GM23338 (cell line): Measurements from ENCODE around the gene RAB21. TPM values are rescaled to one million over a fixed set of nuclear protein-coding genes. Genes with fewer than 3 reads are reported as not detected.

Experiments
- ATAC-seq: fragments of 200-7000 bp; cut with Tn5 transposase; 3 replicates; pipeline ENCODE4 v1.9.1; 2020
- DNase-seq: peaks from one replicate; pipeline ENCODE4 v3.0.0-alpha.2; 2015; ENCODE audit warnings: low spot score
- H2AFZ ChIP-seq: fragments of 200-600 bp; sonication (generic); 2 replicates; pipeline ENCODE4 v1.8.0; 2016; ENCODE audit warnings: antibody characterized with exemption, mild to moderate bottlenecking, moderate library complexity
- H3F3A ChIP-seq: fragments of 200-600 bp; sonication (generic); replicated peaks from 2 replicates; pipeline ENCODE4 v1.8.0; 2017; ENCODE audit warnings: antibody characterized with exemption, mixed run types, low read depth
- H3K27ac ChIP-seq: fragments of 200-600 bp; sonication (generic); 2 replicates; pipeline ENCODE4 v1.6.1; 2016; ENCODE audit warnings: low read depth
- H3K27me3 ChIP-seq: fragments of 200-600 bp; sonication (generic); 2 replicates; pipeline ENCODE4 v1.8.0; 2016; ENCODE audit warnings: mild to moderate bottlenecking, mixed run types, moderate library complexity; ENCODE audit not compliant: insufficient read depth
- H3K36me3 ChIP-seq: fragments of 200-600 bp; sonication (generic); 2 replicates; pipeline ENCODE4 v1.8.0; 2016; ENCODE audit warnings: mild to moderate bottlenecking; ENCODE audit not compliant: insufficient read depth
- H3K4me1 ChIP-seq: fragments of 200-600 bp; sonication (generic); 2 replicates; pipeline ENCODE4 v1.8.0; 2016; ENCODE audit warnings: mild to moderate bottlenecking, moderate library complexity; ENCODE audit not compliant: insufficient read depth
- H3K4me2 ChIP-seq: fragments of 200-600 bp; sonication (generic); 2 replicates; pipeline ENCODE4 v1.7.1; 2017; ENCODE audit warnings: mixed run types
- H3K4me3 ChIP-seq: fragments of 200-600 bp; sonication (generic); 2 replicates; pipeline ENCODE4 v1.6.1; 2016; ENCODE audit warnings: mixed run types
- H3K79me2 ChIP-seq: fragments of 200-600 bp; sonication (generic); replicated peaks from 2 replicates; pipeline ENCODE4 v1.8.0; 2017; ENCODE audit warnings: mild to moderate bottlenecking; ENCODE audit not compliant: insufficient read depth
- H3K9me2 ChIP-seq: fragments of 200-600 bp; sonication (generic); 2 replicates; pipeline ENCODE4 v1.8.0; 2017; ENCODE audit not compliant: insufficient read depth
- H4K20me1 ChIP-seq: fragments of 200-600 bp; sonication (generic); replicated peaks from 2 replicates; pipeline ENCODE4 v1.8.0; 2017; ENCODE audit warnings: mild to moderate bottlenecking; ENCODE audit not compliant: insufficient read depth
- H3K27ac Mint-ChIP-seq: 2 replicates; pipeline ENCODE4 v1.8.0; 2020; ENCODE audit warnings: inconsistent platforms, mild to moderate bottlenecking, moderate library complexity, mixed read lengths
- H3K27me3 Mint-ChIP-seq: 3 replicates; pipeline ENCODE4 v1.8.0; 2022; ENCODE audit warnings: low read depth, mild to moderate bottlenecking, moderate library complexity, mixed read lengths, inconsistent platforms; ENCODE audit not compliant: insufficient read depth, poor library complexity
- H3K36me3 Mint-ChIP-seq: 3 replicates; pipeline ENCODE4 v1.8.0; 2021; ENCODE audit warnings: low read depth, mild to moderate bottlenecking, inconsistent platforms, moderate library complexity, mixed read lengths
- H3K4me1 Mint-ChIP-seq: 3 replicates; pipeline ENCODE4 v1.8.0; 2020; ENCODE audit warnings: mild to moderate bottlenecking, inconsistent platforms, mixed read lengths
- H3K4me3 Mint-ChIP-seq: 3 replicates; pipeline ENCODE4 v1.8.0; 2021; ENCODE audit warnings: moderate library complexity, mild to moderate bottlenecking, inconsistent platforms, mixed read lengths
- H3K9me3 Mint-ChIP-seq: 3 replicates; pipeline ENCODE4 v1.8.0; 2020; ENCODE audit warnings: moderate library complexity, mild to moderate bottlenecking, inconsistent platforms, mixed read lengths
- CREB1 ChIP-seq: fragments of 250-450 bp; sonication (Bioruptor Pico); IDR thresholded peaks from 2 replicates; pipeline ENCODE4 v1.5.0; 2020; ENCODE audit warnings: low read depth, mild to moderate bottlenecking, moderate library complexity
- CTCF ChIP-seq, 2 experiments: fragments of 200-600 bp in 1 of 2; sonication (generic) in 1 of 2; conservative IDR thresholded peaks; 2 replicates each; pipeline versions ENCODE4 v1.5.1 to v1.6.1; 2016 to 2017; ENCODE audit warnings: antibody characterized with exemption in 2 of 2, low read depth in 2 of 2, mild to moderate bottlenecking in 2 of 2, moderate library complexity in 1 of 2
- EZH2 ChIP-seq: fragments of 200-600 bp; sonication (generic); IDR thresholded peaks from one replicate; pipeline ENCODE4 v1.8.0; 2017; ENCODE audit warnings: antibody characterized with exemption, mild to moderate bottlenecking, low read depth; ENCODE audit not compliant: unreplicated experiment
- EZH2phosphoT487 ChIP-seq: fragments of 200-600 bp; sonication (generic); IDR thresholded peaks from one replicate; pipeline ENCODE4 v1.8.1; 2018; ENCODE audit warnings: antibody characterized with exemption; ENCODE audit not compliant: unreplicated experiment
- JUNB ChIP-seq: IDR thresholded peaks from one replicate; pipeline ENCODE4 v1.6.1; 2016; ENCODE audit warnings: antibody characterized with exemption; ENCODE audit not compliant: unreplicated experiment
- NANOG ChIP-seq: IDR thresholded peaks from 2 replicates; pipeline ENCODE4 v1.6.1; 2016; ENCODE audit warnings: antibody characterized with exemption, borderline replicate concordance
- POLR2AphosphoS5 ChIP-seq: IDR thresholded peaks from 2 replicates; pipeline ENCODE4 v1.6.1; 2016; ENCODE audit warnings: antibody characterized with exemption, low read depth
- STAT1 ChIP-seq: IDR thresholded peaks from one replicate; pipeline ENCODE4 v1.6.1; 2016; ENCODE audit warnings: antibody characterized with exemption; ENCODE audit not compliant: unreplicated experiment
- ZNF114 ChIP-seq: fragments of 250-450 bp; sonication (Bioruptor Pico); IDR thresholded peaks from 2 replicates; pipeline ENCODE4 v1.5.0; 2020; ENCODE audit warnings: mild to moderate bottlenecking, moderate library complexity
- ZNF331 ChIP-seq: fragments of 250-450 bp; sonication (Bioruptor Pico); IDR thresholded peaks from 2 replicates; pipeline ENCODE4 v1.5.0; 2020; ENCODE audit warnings: low read depth, mild to moderate bottlenecking, moderate library complexity
- polyA plus RNA-seq: library from polyadenylated mRNA; unstranded; fragments of >200 nt; fragmentation: Nextera tagmentation; extraction: Ambion mirVana; gene quantifications from 2 replicates; pipeline ENCODE4 v1.2.1, GENCODE V29; 2016
- total RNA-seq: library from RNA; depleted of rRNA; stranded (reverse); fragments of >200 nt; shearing (Covaris generic); gene quantifications from 2 replicates; pipeline ENCODE4 v1.2.3, GENCODE V29; 2014
- TF ChIP-seq, protein P1 (sequence below): IDR thresholded peaks from one replicate; pipeline ENCODE4 v1.6.1; 2018; ENCODE audit warnings: antibody characterized with exemption; ENCODE audit not compliant: unreplicated experiment
- TF ChIP-seq, protein P2 (sequence below): fragments of 250-450 bp; sonication (Bioruptor Pico); IDR thresholded peaks from 2 replicates; pipeline ENCODE4 v1.5.0; 2020; ENCODE audit warnings: mild to moderate bottlenecking, moderate library complexity
- TF ChIP-seq, protein P3 (sequence below): IDR thresholded peaks from 2 replicates; pipeline ENCODE4 v1.6.1; 2016; ENCODE audit warnings: antibody characterized with exemption

RAB21 gene
- total and polyA plus RNA-seq, 2 experiments from 2014 or later: 9.8 to 27.2 TPM

DNA sequence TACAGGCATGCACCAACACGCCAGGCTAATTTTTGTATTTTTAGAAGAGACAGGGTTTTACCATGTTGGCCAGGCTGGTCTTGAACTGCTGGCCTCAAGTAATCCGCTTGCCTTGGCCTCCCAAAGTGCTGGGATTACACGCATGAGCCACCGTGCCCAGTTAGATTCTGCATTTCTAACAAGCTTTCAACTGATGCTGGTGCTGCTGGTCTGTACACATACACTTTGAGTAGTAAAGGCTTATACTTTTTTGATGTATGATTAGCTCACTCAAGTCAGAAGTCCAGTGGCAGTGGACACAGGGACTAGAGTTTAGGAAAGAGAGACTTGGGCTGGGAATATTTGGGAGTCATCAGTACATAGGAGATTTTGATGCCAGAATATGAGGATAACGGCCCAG, 82.7 kb downstream of the RAB21 start:
- no peak overlapping the region for H2AFZ ChIP-seq
- peaks cover 5% of the 10 kb centered on the region for H3K27me3 Mint-ChIP-seq
- H3K4me1 Mint-ChIP-seq: peaks cover 10% of the 10 kb centered on the region
- no peak overlapping the region for H3K4me2 ChIP-seq
- H3K79me2 ChIP-seq: peaks cover 26% of the 10 kb centered on the region
- H3K4me1 ChIP-seq: peaks cover 10% of the 10 kb centered on the region; the same call in 1 of the 2 replicates
- H3K9me2 ChIP-seq: no peaks in the 10 kb centered on the region
- H3K4me3 ChIP-seq: no peak overlapping the region
- H3K27me3 ChIP-seq: no peaks in the 10 kb centered on the region
- TF ChIP-seq, protein P1, sequence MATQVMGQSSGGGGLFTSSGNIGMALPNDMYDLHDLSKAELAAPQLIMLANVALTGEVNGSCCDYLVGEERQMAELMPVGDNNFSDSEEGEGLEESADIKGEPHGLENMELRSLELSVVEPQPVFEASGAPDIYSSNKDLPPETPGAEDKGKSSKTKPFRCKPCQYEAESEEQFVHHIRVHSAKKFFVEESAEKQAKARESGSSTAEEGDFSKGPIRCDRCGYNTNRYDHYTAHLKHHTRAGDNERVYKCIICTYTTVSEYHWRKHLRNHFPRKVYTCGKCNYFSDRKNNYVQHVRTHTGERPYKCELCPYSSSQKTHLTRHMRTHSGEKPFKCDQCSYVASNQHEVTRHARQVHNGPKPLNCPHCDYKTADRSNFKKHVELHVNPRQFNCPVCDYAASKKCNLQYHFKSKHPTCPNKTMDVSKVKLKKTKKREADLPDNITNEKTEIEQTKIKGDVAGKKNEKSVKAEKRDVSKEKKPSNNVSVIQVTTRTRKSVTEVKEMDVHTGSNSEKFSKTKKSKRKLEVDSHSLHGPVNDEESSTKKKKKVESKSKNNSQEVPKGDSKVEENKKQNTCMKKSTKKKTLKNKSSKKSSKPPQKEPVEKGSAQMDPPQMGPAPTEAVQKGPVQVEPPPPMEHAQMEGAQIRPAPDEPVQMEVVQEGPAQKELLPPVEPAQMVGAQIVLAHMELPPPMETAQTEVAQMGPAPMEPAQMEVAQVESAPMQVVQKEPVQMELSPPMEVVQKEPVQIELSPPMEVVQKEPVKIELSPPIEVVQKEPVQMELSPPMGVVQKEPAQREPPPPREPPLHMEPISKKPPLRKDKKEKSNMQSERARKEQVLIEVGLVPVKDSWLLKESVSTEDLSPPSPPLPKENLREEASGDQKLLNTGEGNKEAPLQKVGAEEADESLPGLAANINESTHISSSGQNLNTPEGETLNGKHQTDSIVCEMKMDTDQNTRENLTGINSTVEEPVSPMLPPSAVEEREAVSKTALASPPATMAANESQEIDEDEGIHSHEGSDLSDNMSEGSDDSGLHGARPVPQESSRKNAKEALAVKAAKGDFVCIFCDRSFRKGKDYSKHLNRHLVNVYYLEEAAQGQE: no peak
- TF ChIP-seq, protein P2, sequence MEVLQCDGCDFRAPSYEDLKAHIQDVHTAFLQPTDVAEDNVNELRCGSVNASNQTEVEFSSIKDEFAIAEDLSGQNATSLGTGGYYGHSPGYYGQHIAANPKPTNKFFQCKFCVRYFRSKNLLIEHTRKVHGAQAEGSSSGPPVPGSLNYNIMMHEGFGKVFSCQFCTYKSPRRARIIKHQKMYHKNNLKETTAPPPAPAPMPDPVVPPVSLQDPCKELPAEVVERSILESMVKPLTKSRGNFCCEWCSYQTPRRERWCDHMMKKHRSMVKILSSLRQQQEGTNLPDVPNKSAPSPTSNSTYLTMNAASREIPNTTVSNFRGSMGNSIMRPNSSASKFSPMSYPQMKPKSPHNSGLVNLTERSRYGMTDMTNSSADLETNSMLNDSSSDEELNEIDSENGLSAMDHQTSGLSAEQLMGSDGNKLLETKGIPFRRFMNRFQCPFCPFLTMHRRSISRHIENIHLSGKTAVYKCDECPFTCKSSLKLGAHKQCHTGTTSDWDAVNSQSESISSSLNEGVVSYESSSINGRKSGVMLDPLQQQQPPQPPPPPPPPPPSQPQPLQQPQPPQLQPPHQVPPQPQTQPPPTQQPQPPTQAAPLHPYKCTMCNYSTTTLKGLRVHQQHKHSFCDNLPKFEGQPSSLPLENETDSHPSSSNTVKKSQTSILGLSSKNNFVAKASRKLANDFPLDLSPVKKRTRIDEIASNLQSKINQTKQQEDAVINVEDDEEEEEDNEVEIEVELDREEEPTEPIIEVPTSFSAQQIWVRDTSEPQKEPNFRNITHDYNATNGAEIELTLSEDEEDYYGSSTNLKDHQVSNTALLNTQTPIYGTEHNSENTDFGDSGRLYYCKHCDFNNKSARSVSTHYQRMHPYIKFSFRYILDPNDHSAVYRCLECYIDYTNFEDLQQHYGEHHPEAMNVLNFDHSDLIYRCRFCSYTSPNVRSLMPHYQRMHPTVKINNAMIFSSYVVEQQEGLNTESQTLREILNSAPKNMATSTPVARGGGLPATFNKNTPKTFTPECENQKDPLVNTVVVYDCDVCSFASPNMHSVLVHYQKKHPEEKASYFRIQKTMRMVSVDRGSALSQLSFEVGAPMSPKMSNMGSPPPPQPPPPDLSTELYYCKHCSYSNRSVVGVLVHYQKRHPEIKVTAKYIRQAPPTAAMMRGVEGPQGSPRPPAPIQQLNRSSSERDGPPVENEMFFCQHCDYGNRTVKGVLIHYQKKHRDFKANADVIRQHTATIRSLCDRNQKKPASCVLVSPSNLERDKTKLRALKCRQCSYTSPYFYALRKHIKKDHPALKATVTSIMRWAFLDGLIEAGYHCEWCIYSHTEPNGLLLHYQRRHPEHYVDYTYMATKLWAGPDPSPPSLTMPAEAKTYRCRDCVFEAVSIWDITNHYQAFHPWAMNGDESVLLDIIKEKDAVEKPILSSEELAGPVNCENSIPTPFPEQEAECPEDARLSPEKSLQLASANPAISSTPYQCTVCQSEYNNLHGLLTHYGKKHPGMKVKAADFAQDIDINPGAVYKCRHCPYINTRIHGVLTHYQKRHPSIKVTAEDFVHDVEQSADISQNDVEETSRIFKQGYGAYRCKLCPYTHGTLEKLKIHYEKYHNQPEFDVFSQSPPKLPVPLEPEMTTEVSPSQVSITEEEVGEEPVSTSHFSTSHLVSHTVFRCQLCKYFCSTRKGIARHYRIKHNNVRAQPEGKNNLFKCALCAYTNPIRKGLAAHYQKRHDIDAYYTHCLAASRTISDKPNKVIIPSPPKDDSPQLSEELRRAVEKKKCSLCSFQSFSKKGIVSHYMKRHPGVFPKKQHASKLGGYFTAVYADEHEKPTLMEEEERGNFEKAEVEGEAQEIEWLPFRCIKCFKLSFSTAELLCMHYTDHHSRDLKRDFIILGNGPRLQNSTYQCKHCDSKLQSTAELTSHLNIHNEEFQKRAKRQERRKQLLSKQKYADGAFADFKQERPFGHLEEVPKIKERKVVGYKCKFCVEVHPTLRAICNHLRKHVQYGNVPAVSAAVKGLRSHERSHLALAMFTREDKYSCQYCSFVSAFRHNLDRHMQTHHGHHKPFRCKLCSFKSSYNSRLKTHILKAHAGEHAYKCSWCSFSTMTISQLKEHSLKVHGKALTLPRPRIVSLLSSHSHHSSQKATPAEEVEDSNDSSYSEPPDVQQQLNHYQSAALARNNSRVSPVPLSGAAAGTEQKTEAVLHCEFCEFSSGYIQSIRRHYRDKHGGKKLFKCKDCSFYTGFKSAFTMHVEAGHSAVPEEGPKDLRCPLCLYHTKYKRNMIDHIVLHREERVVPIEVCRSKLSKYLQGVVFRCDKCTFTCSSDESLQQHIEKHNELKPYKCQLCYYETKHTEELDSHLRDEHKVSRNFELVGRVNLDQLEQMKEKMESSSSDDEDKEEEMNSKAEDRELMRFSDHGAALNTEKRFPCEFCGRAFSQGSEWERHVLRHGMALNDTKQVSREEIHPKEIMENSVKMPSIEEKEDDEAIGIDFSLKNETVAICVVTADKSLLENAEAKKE (CRISPR knock-in tag): no peak
- no peak for TF ChIP-seq CTCF (conservative IDR thresholded peaks at IDR 0.05; ENCODE audit: low read depth in 2 of 2)
- no peak for TF ChIP-seq EZH2
- no peak for TF ChIP-seq POLR2AphosphoS5
- no peak for TF ChIP-seq JUNB
- no peak for TF ChIP-seq EZH2phosphoT487
- TF ChIP-seq CREB1 (CRISPR knock-in tag): no peak
- no peak for TF ChIP-seq STAT1
- TF ChIP-seq, protein P3, sequence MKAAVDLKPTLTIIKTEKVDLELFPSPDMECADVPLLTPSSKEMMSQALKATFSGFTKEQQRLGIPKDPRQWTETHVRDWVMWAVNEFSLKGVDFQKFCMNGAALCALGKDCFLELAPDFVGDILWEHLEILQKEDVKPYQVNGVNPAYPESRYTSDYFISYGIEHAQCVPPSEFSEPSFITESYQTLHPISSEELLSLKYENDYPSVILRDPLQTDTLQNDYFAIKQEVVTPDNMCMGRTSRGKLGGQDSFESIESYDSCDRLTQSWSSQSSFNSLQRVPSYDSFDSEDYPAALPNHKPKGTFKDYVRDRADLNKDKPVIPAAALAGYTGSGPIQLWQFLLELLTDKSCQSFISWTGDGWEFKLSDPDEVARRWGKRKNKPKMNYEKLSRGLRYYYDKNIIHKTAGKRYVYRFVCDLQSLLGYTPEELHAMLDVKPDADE: no peak
- TF ChIP-seq ZNF114 (CRISPR knock-in tag): no peak
- TF ChIP-seq NANOG: no peak
- TF ChIP-seq ZNF331: no peak
- ATAC-seq (no peak), DNase-seq (no peak)
- H3F3A ChIP-seq: no peaks in the 10 kb centered on the region; the same call in 1 of the 2 replicates
- H3K27ac ChIP-seq: no peak overlapping the region
- no peaks in the 10 kb centered on the region for H4K20me1 ChIP-seq
- H3K36me3 ChIP-seq: no peaks in the 10 kb centered on the region
- H3K9me3 Mint-ChIP-seq: no peaks in the 10 kb centered on the region
- H3K27ac Mint-ChIP-seq: no peak overlapping the region
- H3K4me3 Mint-ChIP-seq: no peak overlapping the region
- H3K36me3 Mint-ChIP-seq: no peaks in the 10 kb centered on the region
